ENCODE measurements around the gene SRSF7.

GRCh38 chr2:38775921-38776225 lies 24.7 kb upstream of the SRSF7 start:
- TF ChIP-seq POLR2A (IDR thresholded peaks at IDR 0.05) (no peak), CTCF (IDR thresholded peaks at IDR 0.05) (no peak)
